T47D (cell line): ENCODE results near the gene FOXO1.
"Not testable (repeated sequence)": the region's sequence is repeated elsewhere in the genome, so short reads cannot be mapped to it uniquely, and the experiment has no call there.

Experiments
- DNase-seq, 2 experiments: peaks; one replicate each; pipeline versions ENCODE4 v3.0.0 to v3.0.0-alpha.2; 2011 to 2012; ENCODE audit warnings: low read depth in 1 of 2, low spot score in 1 of 2
- JUND ChIP-seq: IDR thresholded peaks from 2 replicates; pipeline ENCODE4 v1.6.1; 2012; ENCODE audit warnings: low read depth
- in situ Hi-C: cut with HindIII; loops from 2 replicates; pipeline ENCODE4 v1.10.0; 2016; ENCODE audit warnings: low sequenced_read_pairs, low pct_unique_long_range_greater_than_20kb

Gene FOXO1

DNA sequence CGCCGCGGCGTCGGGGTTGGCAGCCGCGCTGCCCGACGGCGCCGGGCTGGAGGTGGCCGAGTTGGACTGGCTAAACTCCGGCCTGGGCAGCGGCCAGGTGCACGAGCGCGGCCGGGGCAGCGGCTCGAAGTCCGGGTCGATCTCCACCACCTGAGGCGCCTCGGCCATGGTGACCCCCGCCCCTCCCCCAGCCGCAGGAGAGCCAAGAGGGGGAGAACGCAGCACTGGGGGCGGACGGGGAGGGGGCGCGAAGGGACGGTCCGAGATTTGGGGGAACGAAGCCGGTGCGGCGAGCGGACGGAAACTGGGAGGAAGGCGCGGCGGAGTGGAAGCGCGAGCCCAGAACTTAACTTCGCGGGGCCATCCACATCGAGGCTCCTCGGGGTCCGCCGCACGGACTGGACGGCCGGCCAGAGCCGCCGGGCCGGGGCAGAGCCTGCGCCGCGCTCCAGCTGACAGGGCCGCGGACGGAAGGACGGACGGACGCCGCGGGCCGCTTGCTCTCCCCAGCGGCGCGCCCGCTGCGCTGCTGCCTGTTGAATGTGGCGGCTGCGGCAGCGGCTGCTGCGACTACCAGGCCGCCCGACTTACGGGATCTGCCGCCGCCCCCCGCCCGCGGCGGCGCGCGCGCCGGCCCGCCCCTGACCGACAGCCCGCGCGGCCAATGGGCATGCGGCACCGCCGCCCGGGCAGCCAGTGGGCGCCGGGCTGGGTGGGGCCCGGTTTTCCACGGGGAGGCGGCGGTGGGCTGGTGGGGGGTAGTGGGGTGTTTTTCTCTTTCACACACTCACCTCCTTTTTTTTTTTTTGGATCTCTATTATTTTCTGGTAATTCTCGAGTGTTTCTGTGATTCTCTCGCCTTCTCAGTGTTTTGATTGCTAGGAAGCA, at the start of gene FOXO1:
TSS of gene FOXO1 (minus strand) at position 597 of the 888 bp plus-strand sequence. CDS start at position 168, 429 bp downstream.
- peak; percentile 85 to 99 for DNase-seq

DNA sequence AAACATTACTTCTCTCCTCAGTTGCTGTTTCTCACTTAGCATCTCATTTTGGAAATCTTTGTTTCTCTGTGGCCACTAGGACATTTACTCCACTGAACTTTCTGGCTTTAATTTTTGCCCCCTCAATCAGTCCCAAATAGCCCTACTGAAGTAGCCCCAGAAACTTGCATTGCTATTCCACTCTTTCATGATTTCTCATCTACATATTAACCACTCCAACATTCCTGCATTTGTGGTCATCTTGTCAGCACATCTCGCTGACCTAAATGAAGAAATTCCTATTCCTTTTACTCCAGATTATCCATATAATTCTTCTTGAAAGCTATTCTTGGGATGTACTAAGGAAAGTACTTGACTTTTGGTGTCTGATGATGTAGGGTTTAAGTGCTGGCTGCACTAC, 48.0 kb upstream of the FOXO1 start:
- in situ Hi-C loops, DNase-seq: not testable (repeated sequence)

More for the DNA sequence above, at the start of gene FOXO1:
- in situ Hi-C loops: no loop called here
- TF ChIP-seq JUND: no peak

DNA sequence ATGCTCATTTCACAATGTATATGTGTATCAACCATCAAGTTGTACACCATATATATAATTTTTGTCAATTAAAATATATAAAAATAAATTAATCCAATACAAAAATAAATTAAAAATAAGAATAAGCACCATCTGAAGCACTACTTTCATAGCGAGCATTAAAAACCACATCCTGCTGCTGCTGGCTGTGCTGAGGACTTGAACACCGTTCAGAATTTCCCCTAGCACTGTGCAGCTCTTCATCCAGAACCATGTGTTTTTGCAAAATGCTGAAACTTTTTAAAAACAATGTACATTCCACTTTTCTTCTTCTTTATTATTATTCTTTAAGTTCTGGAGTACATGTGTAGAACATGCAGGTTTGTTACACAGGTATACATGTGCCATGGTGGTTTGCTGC, 40.0 kb upstream of the FOXO1 start:
- no peak for DNase-seq
- in situ Hi-C loops: no loop called here
- TF ChIP-seq JUND: no peak

DNA sequence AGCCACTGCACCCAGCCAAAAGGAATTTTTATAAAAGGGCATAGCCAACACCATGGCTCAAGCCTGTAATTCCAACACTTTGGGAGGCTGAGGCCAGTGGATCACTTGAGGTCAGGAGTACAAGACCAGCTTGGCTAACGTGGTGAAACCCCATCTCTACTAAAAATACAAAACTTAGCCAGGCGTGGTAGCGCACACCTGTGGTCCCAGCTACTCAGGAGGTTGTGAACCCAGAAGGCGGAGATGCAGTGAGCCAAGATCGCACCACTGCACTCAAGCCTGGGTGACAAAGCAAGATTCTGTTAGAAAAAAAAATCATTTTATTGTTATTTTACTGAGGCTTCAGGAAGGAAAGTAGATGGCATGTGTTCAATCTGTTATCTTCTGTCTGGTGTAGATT, 31.3 kb upstream of the FOXO1 start:
- no peak for TF ChIP-seq JUND
- no peak for DNase-seq
- in situ Hi-C loops: no loop called here

DNA sequence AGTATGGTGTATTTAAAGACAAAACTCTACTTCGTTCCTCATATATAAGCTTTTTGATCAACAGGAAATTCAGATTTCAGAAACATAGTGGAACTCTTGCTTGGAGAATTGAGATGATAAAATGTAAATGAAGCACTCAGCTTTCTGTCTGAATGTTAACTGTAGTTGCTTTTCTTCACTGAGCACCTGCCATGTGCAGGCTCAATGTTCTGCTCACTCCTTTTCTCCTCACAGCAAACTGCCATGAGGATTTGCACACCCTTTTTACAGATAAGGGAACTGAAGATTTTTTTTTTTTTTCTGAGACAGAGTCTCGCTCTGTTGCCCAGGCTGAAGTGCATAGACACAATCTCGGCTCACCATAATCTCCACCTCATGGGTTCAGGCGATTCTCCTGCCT, 28.0 kb upstream of the FOXO1 start:
- in situ Hi-C loops: no loop called here
- TF ChIP-seq JUND: no peak
- DNase-seq: no peak

DNA sequence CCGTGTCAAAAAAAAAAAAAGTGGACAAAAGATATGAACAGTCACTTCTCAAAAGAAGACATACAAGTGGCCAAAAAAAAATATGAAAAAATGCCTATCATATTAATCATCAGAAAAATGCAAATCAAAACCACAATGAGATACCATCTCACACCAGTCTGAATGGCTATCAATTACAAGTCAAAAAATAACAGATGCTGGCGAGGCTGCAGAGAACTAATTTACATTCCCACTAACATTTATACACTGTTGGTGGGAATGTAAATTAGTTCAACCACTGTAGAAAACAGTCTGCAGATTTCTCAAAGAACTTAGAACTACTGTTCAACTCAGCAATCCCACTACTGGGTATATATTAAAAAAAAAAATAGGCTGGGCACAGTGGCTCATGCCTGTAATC, 26.5 kb upstream of the FOXO1 start:
- no peak for TF ChIP-seq JUND
- in situ Hi-C loops: no loop called here
- DNase-seq: no peak

DNA sequence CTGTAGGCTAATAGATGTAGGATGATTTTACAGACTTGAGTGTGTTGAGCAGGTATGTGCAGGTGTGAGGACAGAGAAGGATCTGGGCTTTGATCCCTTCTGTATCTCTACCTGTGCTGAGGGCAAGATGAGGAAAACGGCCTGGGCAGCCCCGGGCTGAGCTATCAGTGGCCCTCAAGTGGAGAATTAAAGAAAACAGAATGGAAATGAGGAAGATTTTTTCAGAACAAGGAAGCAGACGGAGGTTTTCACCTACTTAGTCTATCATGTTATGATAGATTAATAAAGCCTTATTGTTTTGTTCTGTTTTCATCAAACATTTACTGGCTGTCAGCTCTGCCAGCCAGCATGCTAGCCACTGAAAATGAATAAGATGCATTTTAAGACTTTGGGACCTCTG, 22.3 kb upstream of the FOXO1 start:
- DNase-seq: no peak
- TF ChIP-seq JUND: no peak
- in situ Hi-C loops: no loop called here

DNA sequence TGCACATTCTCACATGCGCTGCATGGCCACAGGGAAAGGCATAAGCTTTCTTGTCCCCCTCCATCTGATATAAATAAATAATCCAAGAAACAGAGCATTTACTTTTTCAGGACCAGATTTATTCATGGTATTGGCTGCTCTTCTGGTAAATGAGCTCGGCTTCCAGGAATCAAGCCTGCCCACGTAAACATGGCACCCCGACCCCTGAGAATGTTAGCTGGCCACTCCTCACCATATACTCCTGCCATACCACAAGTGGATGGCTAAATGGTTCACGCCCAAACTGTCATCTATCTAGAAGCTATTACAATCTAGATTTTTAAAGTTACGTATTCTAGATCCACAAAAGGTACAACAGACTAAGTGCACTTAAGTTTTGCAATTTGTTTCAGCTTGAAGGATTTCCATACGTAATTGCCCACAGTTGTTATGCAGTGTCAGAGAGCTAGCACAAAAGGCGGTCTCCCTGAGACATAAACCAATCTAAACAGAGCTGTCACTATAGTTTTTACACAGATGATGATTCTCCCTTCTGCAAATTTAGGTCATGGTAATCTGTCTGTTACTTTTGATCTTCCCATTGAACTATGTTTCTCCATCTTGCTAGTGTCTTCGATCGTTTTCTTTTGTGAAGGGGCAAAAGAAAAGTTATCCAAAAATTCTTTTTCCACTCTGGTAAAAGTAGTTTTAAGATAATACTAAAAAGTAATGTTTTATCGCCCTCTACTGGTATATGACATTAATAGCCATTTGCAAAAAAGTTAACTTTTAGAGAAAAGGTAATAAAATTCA, 16.2 kb upstream of the FOXO1 start:
- DNase-seq: no peak
- no peak for TF ChIP-seq JUND
- in situ Hi-C loops: no loop called here

DNA sequence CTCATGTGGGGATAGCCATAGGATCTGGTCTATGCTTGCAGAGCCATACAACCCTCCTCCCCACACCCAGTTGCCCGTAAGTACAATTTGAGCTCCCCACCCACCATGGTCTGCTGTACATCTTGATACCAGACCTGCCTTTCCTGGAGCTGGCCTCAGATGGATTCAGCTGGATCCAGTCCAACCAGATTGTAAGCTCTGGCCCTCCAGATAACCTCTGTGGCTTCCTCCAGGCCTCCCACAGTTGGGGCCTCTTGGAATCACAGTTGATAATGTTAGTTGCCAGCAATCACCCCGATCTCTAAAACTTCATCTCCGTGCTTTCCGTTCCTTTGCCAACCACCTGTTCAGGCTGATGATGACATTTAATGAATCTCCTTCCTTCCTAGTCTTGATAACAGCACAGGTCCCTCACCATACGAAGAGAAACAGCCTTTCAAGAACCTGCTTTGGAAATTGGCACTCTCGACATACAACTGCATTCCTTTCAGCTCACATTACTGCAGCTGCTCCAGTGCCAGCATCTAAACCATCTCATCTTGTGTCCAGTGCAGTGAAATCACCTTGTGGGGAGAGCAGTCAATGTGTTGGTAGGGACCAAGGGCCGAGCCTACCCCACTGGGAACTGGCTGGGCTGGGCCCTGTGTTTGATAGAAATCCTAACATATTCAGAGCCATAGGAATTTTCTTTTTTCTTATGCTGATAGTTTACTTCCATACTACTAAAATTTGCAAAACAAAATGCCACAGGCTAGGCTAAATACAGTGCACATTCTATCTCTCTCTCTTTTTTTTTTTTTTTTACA, 15.1 kb upstream of the FOXO1 start:
- no peak for TF ChIP-seq JUND
- peak in 1 of 2 experiments; percentile 19 for DNase-seq

DNA sequence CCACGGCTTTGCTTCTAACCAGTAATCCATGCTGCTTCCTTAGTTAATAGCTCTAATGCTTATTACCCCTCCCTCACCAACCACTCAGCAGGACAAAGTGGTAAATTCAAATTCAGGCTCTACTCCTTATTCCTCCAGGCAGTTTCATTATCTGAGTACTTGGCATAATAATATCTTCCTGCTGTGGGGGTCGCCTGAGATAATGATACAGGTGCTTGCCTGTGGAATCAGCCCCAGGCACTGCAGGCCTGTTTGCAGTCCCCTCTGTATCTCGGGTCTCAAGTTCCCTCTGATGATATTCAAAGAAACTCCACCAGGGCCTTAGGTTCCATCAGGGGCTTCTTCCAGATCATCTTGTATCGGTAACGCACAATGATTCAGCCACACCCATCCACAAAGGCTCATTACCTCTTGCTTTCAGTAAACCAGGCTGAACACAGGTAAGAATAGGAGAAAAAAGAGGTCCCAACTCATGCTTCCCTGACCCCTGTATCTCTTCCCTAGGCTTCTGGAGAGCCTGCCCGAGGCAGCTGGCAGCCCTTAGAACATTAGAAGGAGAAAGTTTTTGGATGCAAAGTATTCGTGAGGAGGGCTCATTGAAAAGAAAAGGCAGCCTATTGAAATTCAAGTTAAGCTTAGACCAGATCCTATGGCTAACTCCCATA, 14.3 kb upstream of the FOXO1 start:
- no peak for TF ChIP-seq JUND
- in situ Hi-C loops: no loop called here
- DNase-seq: no peak

More for the DNA sequence above, 15.1 kb upstream of the FOXO1 start:
- in situ Hi-C loops: no loop called here

DNA sequence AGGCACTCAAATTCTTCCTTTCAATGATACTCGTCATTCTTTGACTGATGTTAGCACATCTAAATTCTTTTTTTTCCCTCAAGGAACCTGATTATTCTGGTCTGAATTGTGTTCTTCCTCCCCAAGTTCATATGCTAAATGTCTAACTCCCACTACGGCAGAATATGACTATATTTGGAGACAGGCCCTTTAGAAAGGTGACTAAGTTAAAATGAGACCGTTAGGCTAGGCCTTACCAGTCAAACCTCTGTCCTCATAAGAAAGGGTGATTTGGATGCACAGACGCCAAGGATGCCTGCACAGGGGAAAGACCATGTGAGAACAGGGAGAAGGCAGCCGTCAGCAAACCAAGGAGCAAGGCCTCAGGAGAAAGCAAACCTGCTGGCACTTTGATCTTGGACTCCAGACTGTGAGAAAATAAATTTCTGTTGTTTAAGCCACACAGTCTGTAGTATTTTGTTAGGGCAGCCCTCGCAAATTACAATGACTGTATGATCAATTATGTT, 13.1 kb upstream of the FOXO1 start:
- no peak for TF ChIP-seq JUND
- DNase-seq: no peak
- in situ Hi-C loops: no loop called here

DNA sequence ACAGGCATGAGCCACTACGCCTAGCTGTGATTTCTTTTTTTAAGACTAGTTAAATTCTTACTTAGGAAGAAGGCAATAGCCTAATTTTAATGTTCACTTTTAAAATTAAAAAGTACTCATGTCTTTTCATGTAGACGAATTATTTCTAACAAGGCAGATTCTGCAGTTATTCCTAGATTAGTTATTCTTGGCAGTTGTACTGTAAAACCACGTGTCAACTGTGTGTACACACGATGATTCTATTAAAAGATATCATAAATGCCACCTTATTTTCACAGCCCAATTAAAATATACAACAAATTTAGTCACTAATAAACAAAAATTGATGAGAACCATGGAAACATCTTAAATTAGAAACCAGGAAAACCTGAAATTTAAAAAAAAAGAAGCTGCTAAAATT, 10.6 kb upstream of the FOXO1 start:
- in situ Hi-C loops: no loop called here
- no peak for TF ChIP-seq JUND
- no peak for DNase-seq
